ENCODE results near the gene PARD3.
"Not testable (repeated sequence)": the region's sequence is repeated elsewhere in the genome, so short reads cannot be mapped to it uniquely, and the experiment has no call there.

PARD3 gene

DNA sequence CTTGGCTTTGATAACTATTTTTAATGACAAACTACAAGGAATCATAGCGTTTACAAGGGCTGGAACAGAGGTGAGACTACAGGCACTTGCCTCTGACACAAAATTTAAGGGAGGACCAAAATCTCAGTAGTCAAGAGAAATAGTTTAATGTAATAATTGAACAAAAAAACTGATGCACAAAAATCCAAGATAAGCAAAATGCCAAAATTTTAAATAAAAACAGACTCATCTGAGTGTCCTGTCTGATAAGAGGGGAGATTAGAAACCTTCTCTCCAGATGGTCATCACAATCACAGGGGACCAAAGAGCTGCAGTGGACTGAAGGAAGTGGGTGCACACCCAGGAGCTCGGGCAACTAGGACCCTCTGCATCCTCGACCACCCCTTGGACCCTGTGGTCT, 70.5 kb downstream of the PARD3 start:
- DNase-seq (ENCODE audit: low read depth in 1 of 2, low spot score in 1 of 2): no peak

DNA sequence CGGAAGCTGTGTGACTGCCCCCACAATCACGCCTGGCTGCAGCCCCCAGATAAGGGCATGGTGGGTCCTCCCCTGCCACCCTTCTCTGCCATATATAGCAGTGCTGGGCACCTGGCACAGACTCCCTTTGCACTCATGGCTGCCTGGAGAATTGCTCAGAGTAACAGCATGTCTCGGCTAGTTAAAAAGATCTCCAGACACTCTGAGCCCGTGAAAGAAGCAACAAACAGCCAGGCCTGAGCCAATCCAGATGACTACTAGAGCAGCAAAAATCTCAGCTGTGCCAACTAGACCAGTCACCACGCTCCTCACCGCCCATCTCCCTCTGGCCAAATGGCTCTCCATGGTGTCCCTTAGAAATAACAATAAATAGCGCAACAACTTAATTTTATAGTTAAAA, 71.3 kb downstream of the PARD3 start:
- DNase-seq (ENCODE audit: low read depth in 1 of 2, low spot score in 1 of 2): no peak

DNA sequence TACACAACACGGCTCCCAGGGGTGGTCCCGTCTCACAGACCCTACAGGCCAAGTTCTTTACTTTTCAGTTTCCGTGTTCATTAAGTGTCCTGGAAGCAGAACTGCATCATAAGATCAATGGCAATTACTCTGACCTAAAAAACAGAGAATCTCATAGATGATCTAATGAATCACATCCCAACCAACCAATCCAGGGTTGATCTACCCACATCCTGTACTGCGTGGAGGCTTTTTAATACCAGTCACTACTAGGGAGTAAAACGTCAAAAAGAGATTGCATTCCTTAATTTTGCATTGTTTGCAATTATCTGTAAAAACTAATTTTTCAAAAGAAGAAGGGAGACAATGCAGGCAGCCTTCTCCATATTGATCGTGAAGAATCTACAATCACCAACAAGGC, 72.6 kb downstream of the PARD3 start:
- no peak for DNase-seq (ENCODE audit: low read depth in 1 of 2, low spot score in 1 of 2)

DNA sequence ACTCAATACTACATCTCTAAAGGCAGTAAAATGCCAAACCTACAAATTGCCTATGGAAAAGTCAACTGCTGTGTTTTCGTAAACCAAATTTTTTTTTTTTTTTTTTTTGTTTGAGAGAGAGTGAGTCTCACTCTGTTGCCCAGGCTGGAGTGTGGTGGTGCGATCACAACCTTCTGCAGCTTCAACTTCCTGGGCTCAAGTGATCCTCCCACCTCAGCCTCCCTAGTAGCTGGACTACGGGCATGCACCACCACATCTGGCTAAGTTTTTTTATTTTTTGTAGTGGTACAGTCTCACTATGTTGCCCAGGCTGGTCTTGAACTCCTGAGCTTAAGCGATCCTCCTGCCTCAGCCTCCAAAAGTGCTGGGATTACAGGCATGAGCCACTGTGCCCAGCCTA, 74.0 kb downstream of the PARD3 start:
- not testable (repeated sequence) for DNase-seq (ENCODE audit: low read depth in 1 of 2, low spot score in 1 of 2)

DNA sequence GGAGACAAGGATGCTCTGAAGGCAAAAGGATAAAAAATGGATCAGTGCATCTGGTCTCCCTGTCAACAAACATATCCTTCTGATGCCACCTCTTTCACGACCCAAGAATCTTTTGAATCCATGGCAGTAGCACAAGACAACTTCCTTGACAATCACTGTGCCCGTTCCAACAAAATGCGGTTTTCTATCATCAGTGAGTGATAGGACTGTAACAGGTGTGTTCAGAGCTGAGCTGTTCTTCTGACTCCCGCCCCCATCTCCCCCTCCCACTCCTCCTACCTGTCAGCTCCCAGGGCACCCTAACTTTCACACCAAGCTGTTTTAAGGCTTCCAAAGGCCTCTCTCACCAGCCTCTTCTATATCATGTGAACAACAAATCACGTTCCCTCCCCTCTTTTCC, 74.8 kb downstream of the PARD3 start:
- DNase-seq (ENCODE audit: low read depth in 1 of 2, low spot score in 1 of 2): no peak

DNA sequence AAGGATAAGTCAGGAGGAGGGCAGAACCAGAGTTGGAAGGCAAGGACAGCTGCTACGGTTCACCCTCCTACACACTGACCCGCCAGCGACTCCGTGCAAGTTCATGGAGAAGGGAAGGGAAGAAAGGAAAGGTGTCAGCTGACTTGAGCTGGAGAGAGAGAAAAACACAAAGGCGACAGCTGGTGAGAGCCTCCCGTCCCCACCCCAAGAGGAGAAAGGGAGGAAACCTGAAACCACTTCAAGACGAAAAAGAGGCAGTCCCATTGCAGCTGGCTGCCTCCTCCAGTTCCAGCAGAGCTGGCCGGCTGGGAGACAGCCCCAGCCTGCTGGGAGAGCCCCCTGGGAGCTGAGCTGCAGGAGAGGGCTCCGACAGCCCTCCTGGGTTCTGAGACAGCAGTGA, 75.2 kb downstream of the PARD3 start:
- no peak for DNase-seq (ENCODE audit: low read depth in 1 of 2, low spot score in 1 of 2)

DNA sequence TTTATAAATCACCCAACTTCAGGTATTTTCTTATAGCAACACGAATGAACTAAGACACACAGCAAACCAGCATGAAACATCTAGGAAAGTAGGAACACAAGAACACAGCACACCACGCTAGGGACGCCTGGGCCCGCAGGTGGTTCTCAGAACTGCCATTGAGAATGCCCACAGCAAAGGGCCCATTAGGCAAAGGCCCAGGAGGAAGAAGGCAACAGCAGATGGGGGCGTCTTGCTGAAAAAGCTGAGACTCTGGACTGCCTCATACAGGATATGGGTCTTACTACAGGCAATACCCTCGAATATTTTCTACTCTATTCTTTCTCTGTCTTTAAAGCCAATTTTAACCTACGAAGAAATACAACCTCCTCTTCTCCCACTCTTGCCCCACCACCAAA, 77.3 kb downstream of the PARD3 start:
- no peak for DNase-seq (ENCODE audit: low read depth in 1 of 2, low spot score in 1 of 2)

DNA sequence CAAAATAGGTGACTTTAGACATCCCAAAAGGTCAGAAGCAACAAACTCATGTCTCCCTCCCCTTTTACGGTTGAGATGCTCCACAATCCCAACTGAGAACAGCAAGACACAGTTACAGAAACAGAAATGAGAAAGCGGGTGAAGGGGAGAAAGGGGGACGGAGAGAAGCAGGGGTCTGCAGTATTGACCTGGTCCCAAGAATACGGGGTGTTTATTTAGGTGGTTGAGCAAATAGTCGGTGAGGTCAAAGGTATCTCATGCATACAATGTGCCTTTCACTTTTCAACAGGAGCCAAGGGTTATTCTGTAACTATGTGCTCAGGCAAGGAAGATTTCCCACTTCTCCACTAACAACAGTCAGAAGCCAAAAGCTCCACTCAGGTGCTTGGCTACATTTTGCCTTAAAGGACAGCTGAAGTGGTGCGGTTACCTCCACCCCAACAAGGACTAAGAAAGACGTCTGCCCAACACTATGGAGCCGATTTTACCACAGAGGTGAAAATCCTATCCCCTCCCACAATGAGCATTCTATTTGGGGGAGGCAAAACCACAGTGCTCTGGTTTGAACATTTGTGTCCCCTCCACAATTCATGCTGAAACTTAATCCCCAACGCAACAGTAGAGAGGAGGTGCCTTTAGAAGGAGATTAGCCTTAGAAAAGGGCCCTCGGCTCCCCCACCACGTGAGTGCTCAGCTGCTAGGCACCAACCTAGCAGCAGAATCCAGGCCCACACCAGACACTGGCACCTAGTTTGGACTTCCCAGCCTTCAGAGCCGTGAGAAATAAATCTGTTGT, 77.9 kb downstream of the PARD3 start:
- no peak for DNase-seq (ENCODE audit: low read depth in 1 of 2, low spot score in 1 of 2)

DNA sequence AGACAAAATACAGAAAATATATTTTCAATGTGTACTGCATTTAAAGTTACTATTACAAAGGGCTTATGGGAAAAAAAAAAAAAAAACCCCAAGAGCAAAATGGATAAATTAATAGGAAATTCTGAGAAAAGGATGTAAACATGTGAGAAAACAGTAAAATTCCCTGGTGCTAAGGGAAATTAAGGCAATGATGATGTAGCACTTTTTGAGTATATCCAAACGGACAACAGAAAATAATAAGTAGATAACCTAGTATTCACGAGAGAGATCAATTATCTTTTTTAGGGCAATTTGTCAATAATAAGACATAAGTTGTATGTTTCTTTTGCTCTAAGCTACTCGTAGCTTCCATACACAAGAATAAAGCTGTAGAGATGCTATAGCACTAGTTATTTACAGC, 80.2 kb downstream of the PARD3 start:
- no peak for DNase-seq (ENCODE audit: low read depth in 1 of 2, low spot score in 1 of 2)

DNA sequence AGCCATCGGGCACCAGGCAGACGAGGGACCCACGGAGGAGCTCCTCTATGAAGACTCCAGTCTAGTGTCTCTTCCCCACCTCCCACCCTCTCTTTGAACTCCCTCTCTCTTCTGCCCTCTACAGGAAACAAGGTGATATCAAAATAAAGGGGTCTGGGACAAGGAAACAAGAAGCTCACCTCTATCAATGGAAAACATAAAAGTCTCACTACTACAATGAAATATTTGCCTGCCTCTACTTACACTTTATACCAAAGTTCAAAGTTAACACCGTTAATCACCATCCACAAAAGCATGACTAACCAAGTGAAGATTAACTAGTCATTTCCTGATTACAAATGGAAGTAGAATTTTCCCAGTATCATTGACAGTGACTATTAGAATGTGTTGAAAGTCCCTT, 82.2 kb downstream of the PARD3 start:
- no peak for DNase-seq (ENCODE audit: low read depth in 1 of 2, low spot score in 1 of 2)

DNA sequence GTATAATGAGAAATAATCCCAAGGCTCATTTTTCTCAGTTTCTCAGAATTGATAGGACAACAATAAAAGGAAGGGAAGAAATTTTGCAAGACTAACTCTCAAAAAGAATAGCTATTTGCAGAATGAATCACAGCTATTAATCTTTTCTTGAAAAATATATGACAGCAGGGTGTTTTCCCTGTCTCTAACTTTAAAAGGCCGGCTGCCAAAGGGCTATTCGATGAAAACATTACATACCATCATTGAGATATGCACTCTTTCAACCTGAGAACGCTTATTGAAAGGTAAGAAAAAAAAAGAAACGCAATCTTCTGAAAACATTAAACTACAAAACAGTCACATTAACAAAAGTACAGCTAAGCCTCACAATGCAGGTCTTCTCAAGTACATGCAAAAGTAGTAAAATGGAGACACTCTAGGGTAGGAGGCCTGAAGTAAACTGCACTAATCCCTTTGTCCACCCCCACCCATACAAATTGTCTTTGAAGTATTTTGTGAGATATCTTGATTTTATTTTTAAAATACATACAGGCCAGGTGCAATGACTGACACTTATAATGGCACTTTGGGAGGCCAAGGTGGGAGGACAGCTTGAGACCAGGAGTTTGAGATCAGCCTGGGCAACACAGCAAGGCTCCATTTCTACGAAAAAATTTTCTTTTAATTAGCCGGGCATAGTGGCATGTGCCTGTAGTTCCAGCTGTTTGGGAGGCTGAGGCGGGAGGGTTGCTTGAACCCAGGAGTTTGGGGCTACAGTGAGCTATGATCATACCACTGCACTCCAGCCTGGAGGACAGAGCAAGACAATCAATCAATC, 83.0 kb downstream of the PARD3 start:
- no peak for DNase-seq (ENCODE audit: low read depth in 1 of 2, low spot score in 1 of 2)

DNA sequence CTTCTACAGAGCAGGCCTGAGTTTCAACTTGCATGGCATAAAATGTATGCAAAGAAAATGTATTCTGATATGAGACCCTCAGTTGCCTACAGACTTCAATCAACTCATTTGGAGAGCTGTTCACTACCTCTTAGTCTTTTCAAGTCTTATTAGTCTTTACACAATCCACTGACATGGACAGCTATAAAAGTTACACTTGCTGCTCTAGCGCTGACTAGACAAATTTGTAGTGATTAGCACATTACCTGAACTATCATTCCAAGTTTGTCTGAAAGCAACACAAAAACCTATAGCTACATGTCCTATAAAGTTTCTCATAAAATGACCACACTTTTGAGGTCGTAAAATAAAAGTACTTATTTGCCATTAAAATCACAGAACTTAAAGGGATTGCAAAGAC, 83.9 kb downstream of the PARD3 start:
- DNase-seq (ENCODE audit: low read depth in 1 of 2, low spot score in 1 of 2): no peak

DNA sequence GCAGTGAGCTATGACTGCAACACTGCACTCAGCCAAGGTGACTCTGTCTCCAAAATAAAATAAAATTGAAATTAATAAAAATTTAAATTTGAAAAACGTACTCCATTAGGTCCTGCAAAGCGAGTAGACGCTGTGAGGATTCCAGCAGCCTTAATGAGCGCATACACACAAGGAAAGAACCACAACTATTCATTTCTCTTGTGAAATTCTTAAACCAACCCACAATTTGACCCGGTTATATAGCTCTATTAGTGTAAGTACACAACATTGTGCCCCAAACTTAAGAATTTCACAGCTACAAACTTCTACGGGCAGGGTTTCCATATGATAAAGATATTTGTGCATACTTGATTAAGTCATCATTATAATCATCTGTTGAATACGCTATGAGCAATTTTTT, 84.4 kb downstream of the PARD3 start:
- no peak for DNase-seq (ENCODE audit: low read depth in 1 of 2, low spot score in 1 of 2)

DNA sequence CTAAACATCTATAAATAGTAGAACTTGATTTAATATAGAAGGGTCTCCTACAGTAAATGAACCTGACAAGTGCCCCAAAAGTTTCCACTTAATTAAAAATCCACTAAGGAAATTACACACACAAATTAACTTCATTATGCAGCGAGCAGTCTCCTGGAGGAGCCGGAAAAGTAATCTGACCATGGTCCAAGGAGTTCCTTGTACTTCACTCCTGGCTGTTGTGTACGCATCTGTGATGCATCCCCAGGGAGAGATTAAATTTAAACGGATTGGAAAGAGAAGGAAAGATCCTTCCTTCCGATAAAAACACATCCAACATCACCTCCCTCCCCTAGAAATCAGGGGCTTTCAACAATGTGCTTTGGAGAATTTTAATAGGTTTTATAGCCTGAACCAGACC, 85.5 kb downstream of the PARD3 start:
- no peak for DNase-seq (ENCODE audit: low read depth in 1 of 2, low spot score in 1 of 2)

DNA sequence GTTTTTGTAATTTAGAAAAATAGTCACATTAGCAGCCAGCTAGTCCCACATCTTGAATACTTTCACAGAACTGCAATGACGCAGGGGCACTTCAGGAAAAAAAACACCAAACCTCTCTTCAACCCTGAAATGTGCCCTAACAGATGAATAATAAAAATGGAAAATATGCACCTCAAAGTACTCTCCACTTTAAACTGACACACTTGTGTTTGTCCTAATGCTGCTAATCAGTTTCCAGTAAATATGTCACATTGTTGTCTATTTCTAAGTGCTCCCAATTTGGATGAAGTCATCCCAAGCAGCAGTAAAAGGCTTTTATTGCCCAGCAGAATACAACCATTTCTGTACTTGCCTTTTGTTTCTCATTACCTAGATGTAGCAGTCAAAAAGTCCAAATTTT, 86.7 kb downstream of the PARD3 start:
- no peak for DNase-seq (ENCODE audit: low read depth in 1 of 2, low spot score in 1 of 2)

DNA sequence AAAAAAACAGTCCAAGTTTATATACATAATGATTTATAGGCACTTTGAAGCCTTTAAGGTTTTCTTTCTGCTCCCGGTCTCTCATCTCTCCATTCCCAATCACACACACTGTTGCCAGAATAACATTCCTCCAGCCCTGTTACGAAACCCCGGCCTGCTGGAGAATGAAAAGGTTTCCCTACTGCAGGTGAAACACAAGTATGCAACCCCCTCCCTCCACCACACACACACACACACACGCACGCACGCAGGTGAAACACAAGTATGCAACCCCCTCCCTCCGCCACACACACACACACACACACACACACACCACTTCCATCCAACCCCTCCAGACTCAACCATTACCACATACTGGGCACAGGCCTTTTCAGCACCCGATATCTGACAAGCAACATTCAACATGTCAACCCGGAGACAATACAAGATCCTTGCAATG, 87.5 kb downstream of the PARD3 start:
- no peak for DNase-seq (ENCODE audit: low read depth in 1 of 2, low spot score in 1 of 2)

DNA sequence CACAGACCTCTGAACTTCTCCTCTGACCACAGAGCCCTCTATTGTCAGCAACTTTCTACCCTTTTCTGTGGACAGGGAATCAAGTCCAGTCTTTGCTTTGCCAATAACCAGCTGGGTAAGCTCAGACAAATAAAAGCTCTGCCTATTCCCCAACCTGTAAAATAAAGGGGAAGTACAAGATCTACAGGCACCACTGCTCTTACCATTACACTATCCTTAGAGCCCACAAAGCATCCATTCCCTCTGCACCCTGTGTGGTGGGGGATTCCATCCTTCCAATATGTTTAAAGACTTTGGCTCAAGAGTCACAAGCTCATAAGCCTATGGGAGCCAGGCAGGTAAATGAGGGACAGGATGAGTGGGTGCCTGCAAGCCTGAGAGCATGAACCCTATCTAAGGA, 88.2 kb downstream of the PARD3 start:
- DNase-seq (ENCODE audit: low read depth in 1 of 2, low spot score in 1 of 2): no peak

DNA sequence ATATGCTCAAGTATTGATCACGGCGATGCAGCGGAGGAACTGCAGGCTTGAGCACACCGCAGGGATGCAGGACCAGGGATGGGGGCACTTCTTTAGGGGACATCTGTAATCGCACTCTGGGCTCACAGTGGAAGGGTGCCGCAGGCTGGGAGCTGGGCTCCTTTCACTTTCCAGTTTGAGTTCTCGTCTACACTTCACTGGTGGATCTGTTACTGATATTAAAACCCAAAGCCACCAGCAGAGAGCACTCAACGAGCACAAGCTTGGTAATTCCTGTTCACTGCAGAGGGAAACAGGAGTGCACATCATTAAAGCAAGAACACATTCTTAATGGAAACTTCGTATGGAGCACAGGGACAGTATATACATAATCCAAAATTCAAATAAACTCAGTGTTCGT, 91.3 kb downstream of the PARD3 start:
- DNase-seq (ENCODE audit: low read depth in 1 of 2, low spot score in 1 of 2): no peak

DNA sequence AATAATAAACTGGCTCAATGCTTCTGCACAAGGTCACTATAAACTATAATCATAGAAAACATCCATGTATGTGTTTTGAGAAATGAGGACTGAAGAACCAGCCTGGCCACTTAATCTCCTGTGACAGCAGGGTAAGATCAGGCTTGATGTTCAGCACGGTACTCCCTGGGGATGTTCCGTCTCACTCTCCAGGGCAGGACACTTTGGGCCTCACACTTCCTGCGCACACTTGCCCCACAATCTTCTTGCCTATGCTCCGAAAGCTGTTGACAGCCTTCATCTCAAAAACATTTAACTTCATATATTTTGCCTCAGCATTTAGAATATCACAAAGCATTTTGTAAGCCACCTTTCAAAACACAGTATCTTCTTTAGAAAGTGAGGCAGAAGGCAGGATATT, 92.7 kb downstream of the PARD3 start:
- DNase-seq (ENCODE audit: low read depth in 1 of 2, low spot score in 1 of 2): no peak

DNA sequence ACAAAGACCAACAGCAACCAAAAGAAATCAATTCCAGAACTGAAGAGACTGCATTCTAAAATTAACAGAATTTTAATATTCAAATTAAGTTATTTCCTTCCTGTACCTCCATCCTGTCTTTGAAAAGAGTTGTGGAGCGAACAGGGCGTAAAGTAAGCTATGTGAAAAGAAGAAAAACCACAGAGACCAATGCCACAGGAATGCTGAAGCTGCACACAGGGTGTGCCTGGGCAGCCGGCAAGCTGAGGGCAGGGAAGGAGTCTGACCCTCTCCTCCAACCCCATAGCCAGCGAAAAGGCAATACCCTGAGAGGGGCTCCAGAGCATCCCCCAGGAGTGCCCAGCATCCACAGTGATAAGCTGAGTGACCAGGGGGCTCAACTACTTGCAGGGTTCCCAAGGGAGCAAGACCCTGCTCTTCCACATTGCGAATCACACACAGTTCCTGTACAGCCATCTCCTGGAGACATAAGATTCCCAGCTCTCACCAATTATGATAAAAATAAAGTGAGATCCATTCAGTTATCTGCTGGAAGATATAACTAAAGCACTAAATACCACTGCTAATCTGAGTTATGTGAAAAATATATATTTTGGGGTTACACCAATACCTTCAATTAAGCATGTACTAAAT, 93.8 kb downstream of the PARD3 start:
- no peak for DNase-seq (ENCODE audit: low read depth in 1 of 2, low spot score in 1 of 2)

DNA sequence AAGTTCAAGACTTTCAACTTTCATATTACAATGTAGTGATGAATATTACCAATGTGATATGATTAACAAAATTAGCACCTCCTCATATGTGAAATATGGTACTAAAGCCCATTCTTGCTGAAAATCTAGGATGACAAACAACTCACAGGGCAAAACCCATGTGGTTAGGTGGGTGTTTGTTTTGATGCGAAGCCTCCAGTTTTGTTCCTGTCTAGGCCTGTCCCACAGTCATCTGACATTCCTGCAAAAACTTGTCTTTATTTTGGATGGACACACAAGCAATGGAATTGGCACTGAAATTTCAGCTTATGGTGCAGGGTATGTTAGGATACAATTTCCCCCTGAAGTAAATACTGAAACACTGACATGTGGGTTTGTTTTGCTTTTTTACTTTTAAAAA, 95.3 kb downstream of the PARD3 start:
- no peak for DNase-seq (ENCODE audit: low read depth in 1 of 2, low spot score in 1 of 2)

DNA sequence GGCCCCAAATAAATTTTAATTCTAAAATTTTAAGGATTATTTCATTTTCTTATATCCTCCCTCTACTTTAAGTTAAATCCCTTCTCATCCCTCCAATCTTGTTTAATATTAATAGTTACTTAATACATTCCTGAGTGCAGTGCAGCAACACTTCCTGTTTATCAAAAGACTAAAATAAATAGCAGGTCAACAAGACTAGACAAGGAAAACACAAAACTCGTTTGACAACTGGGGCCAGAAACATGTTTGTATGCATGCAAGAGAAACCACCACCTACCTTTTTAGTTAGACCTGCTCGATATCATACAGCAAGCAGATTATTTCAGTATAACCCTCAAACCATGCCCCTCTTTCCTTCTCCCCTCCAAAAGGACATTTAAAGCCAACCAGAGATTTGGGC, 95.8 kb downstream of the PARD3 start:
- DNase-seq (ENCODE audit: low read depth in 1 of 2, low spot score in 1 of 2): no peak
